ENCODE results near the gene ISG15.
A peak's percentile ranks its signal among the peaks of the same experiment; 100 is the strongest.

ISG15 gene

DNA sequence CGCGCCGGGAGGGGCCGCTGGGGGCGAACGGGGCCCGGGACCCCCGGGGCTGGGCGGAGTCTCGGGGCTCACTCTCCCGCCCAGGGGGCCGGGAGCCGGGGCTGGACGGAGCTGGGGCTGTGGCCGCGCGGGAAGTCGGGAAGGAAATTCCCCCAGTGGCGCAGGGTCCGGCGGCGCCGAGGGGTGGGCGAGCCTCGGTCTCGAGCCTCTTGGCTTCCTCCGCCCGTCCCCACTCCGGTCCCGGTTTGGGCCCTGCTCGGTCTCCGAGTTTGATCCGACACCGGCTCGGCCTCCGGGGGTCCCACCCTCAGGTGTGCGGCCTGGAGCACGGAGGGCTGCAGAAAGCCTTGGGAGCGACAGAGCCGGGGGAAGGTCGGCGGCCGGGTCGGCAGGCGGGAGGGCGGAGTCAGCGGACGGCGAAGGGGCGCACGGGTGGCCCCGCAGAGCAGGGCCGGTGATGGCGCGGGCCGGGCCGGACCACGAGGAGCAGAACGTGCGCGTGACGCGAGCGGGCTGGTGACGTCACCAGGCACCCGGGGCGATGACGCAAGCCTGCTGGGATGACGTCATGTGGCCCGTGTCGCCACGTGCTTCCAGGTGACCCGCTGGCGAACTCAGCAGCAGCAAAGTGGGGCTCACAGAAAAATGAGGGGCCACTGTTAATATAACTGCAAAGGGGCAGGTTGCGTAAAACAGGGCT, 12.8 kb upstream of the ISG15 start:
- peak overlapping the region; percentile 25 for H3K4me3 ChIP-seq (ENCODE audit: control insufficient read depth, low read depth, low read length)
- peak; percentile 82 for DNase-seq (ENCODE audit: low read depth)
- TF ChIP-seq, protein P1, sequence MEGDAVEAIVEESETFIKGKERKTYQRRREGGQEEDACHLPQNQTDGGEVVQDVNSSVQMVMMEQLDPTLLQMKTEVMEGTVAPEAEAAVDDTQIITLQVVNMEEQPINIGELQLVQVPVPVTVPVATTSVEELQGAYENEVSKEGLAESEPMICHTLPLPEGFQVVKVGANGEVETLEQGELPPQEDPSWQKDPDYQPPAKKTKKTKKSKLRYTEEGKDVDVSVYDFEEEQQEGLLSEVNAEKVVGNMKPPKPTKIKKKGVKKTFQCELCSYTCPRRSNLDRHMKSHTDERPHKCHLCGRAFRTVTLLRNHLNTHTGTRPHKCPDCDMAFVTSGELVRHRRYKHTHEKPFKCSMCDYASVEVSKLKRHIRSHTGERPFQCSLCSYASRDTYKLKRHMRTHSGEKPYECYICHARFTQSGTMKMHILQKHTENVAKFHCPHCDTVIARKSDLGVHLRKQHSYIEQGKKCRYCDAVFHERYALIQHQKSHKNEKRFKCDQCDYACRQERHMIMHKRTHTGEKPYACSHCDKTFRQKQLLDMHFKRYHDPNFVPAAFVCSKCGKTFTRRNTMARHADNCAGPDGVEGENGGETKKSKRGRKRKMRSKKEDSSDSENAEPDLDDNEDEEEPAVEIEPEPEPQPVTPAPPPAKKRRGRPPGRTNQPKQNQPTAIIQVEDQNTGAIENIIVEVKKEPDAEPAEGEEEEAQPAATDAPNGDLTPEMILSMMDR (conservative IDR thresholded peaks at IDR 0.05; ENCODE audit: control insufficient read depth, insufficient read depth, low read depth, low read length): no peak

GRCh38 chr1:1001057-1001783, 12.1 kb upstream of the ISG15 start:
- DNase-seq (ENCODE audit: low read depth): no peak
- H3K4me3 ChIP-seq (ENCODE audit: control insufficient read depth, low read depth, low read length): no peak overlapping the region
- TF ChIP-seq, protein P1 (conservative IDR thresholded peaks at IDR 0.05; ENCODE audit: control insufficient read depth, insufficient read depth, low read depth, low read length): no peak

GRCh38 chr1:1003618-1004419, 9.5 kb upstream of the ISG15 start:
- TF ChIP-seq, protein P1 (conservative IDR thresholded peaks at IDR 0.05; ENCODE audit: control insufficient read depth, insufficient read depth, low read depth, low read length): no peak
- no peak for DNase-seq (ENCODE audit: low read depth)

DNA sequence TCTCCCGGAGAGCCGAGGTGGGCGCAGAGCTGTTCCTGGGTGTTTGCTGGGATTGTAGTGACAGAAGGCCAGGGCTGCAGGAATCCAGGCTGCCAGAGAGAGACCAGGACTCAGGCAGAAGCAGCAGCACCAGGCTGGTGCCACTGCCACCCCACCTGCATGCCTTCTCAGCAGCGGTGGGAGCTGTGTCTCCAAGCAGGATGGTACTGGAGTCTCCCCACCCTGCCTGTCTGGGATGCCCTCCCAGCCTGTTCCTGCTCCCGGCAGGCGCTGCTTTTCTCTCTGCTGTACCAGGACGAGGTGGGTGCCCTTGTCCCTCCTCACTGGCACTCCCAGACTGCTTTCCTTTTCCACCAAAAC, 8.9 kb upstream of the ISG15 start:
- DNase-seq (ENCODE audit: low read depth): no peak
- TF ChIP-seq, protein P1 (conservative IDR thresholded peaks at IDR 0.05; ENCODE audit: control insufficient read depth, insufficient read depth, low read depth, low read length): no peak
- no peak overlapping the region for H3K4me3 ChIP-seq (ENCODE audit: control insufficient read depth, low read depth, low read length)

More at GRCh38 chr1:1003618-1004419, 9.5 kb upstream of the ISG15 start:
- no peak overlapping the region for H3K4me3 ChIP-seq (ENCODE audit: control insufficient read depth, low read depth, low read length)

- DNase-seq (ENCODE audit: low read depth): no peak
- no peak overlapping the region for H3K4me3 ChIP-seq (ENCODE audit: control insufficient read depth, low read depth, low read length)
- TF ChIP-seq, protein P1 (conservative IDR thresholded peaks at IDR 0.05; ENCODE audit: control insufficient read depth, insufficient read depth, low read depth, low read length): no peak
Measured at GRCh38 chr1:1004780-1005697, 8.3 kb upstream of the ISG15 start.

Measured in fibroblast of mammary gland (primary cell).